Astrocyte (in vitro differentiated cells and primary cell): ENCODE data around the gene USP30. TPM values are rescaled to one million over a fixed set of nuclear protein-coding genes. Genes with fewer than 3 reads are reported as not detected.

Source experiments
- DNase-seq: peaks from one replicate; pipeline ENCODE4 v3.0.0-alpha.2; 2010; ENCODE audit warnings: low read depth
- FAIRE-seq: peaks from 2 replicates; lab custom pipeline; 2011; peaks lifted over from hg19 to GRCh38; lab: Jason Lieb, UNC
- H2AFZ ChIP-seq: 2 replicates; pipeline ENCODE4 v1.6.0; 2012; ENCODE audit warnings: low read depth, low read length, inconsistent platforms
- H3K27ac ChIP-seq: 2 replicates; pipeline ENCODE4 v1.5.1; 2011; ENCODE audit warnings: low read depth, low read length, inconsistent platforms
- H3K27me3 ChIP-seq: 2 replicates; pipeline ENCODE4 v1.6.0; 2011; ENCODE audit warnings: low read length, inconsistent platforms; ENCODE audit not compliant: insufficient read depth
- H3K36me3 ChIP-seq: 2 replicates; pipeline ENCODE4 v1.5.1; 2011; ENCODE audit warnings: low read length, inconsistent platforms; ENCODE audit not compliant: insufficient read depth
- H3K4me1 ChIP-seq: 2 replicates; pipeline ENCODE4 v1.5.1; 2011; ENCODE audit warnings: low read length, inconsistent platforms; ENCODE audit not compliant: insufficient read depth
- H3K4me2 ChIP-seq: 2 replicates; pipeline ENCODE4 v1.6.0; 2012; ENCODE audit warnings: low read length, inconsistent platforms
- H3K4me3 ChIP-seq: 2 replicates; pipeline ENCODE4 v1.5.1; 2011; ENCODE audit warnings: low read depth, mild to moderate bottlenecking, low read length, inconsistent platforms; ENCODE audit not compliant: insufficient read depth
- H3K79me2 ChIP-seq: 2 replicates; pipeline ENCODE4 v1.6.0; 2012; ENCODE audit warnings: mild to moderate bottlenecking, low read length, inconsistent platforms; ENCODE audit not compliant: insufficient read depth
- H3K9ac ChIP-seq: 2 replicates; pipeline ENCODE4 v1.6.0; 2012; ENCODE audit warnings: mild to moderate bottlenecking, low read length, inconsistent platforms
- H3K9me3 ChIP-seq: 2 replicates; pipeline ENCODE4 v1.5.1; 2012; ENCODE audit warnings: low read depth, mild to moderate bottlenecking, low read length, inconsistent platforms; ENCODE audit not compliant: insufficient read depth
- H4K20me1 ChIP-seq: 2 replicates; pipeline ENCODE4 v1.6.0; 2012; ENCODE audit warnings: low read length, inconsistent platforms; ENCODE audit not compliant: insufficient read depth
- H3K27ac Mint-ChIP-seq: one replicate; pipeline ENCODE4 v1.8.0; 2021; ENCODE audit warnings: mild to moderate bottlenecking, mixed read lengths; ENCODE audit not compliant: unreplicated experiment
- H3K27me3 Mint-ChIP-seq: one replicate; pipeline ENCODE4 v1.8.0; 2021; ENCODE audit warnings: low read depth, mixed read lengths; ENCODE audit not compliant: unreplicated experiment
- H3K36me3 Mint-ChIP-seq: one replicate; pipeline ENCODE4 v1.8.0; 2021; ENCODE audit warnings: low read depth, mixed read lengths; ENCODE audit not compliant: unreplicated experiment
- H3K4me1 Mint-ChIP-seq: one replicate; pipeline ENCODE4 v1.8.0; 2021; ENCODE audit warnings: low read depth, mixed read lengths; ENCODE audit not compliant: unreplicated experiment
- H3K4me3 Mint-ChIP-seq: one replicate; pipeline ENCODE4 v1.8.0; 2021; ENCODE audit warnings: mild to moderate bottlenecking, moderate library complexity, mixed read lengths; ENCODE audit not compliant: unreplicated experiment
- H3K9me3 Mint-ChIP-seq: one replicate; pipeline ENCODE4 v1.8.0; 2021; ENCODE audit warnings: mild to moderate bottlenecking, mixed read lengths; ENCODE audit not compliant: unreplicated experiment
- CTCF ChIP-seq: IDR thresholded peaks from 2 replicates; pipeline ENCODE4 v1.5.1; 2011; ENCODE audit warnings: low read depth, mild to moderate bottlenecking, inconsistent platforms, low read length, moderate library complexity; ENCODE audit not compliant: insufficient read depth
- EZH2 ChIP-seq: IDR thresholded peaks from 2 replicates; pipeline ENCODE4 v1.6.1; 2012; ENCODE audit warnings: mild to moderate bottlenecking, low read length, inconsistent platforms; ENCODE audit not compliant: insufficient read depth
- total RNA-seq: library from RNA; stranded (reverse); gene quantifications from 2 replicates; pipeline ENCODE4 v1.2.1, GENCODE V29; 2021

The USP30 gene
- total RNA-seq, 1 donor from 2014 or later: 12.1 TPM

GRCh38 chr12:109029411-109029810 lies 23.0 kb upstream of the USP30 start:
- no peak overlapping the region for H3K27ac Mint-ChIP-seq
- no peaks in the 10 kb centered on the region for H3K79me2 ChIP-seq
- H3K27me3 ChIP-seq: peaks cover 8% of the 10 kb centered on the region
- H3K9ac ChIP-seq: no peak overlapping the region
- H3K27ac ChIP-seq: no peak overlapping the region
- H3K4me2 ChIP-seq: no peak overlapping the region
- H3K36me3 Mint-ChIP-seq: no peaks in the 10 kb centered on the region
- H3K9me3 Mint-ChIP-seq: peaks cover 6% of the 10 kb centered on the region
- no peak for TF ChIP-seq EZH2
- no peak for TF ChIP-seq CTCF
- no peaks in the 10 kb centered on the region for H3K36me3 ChIP-seq
- no peak overlapping the region for H2AFZ ChIP-seq
- no peak overlapping the region for H3K4me3 Mint-ChIP-seq
- FAIRE-seq (no peak), DNase-seq (no peak)
- H3K4me3 ChIP-seq: no peak overlapping the region
- H3K9me3 ChIP-seq: no peaks in the 10 kb centered on the region
- no peaks in the 10 kb centered on the region for H4K20me1 ChIP-seq
- no peaks in the 10 kb centered on the region for H3K27me3 Mint-ChIP-seq
- no peaks in the 10 kb centered on the region for H3K4me1 ChIP-seq
- peaks cover 24% of the 10 kb centered on the region for H3K4me1 Mint-ChIP-seq

GRCh38 chr12:109033239-109034196 lies 18.9 kb upstream of the USP30 start:
- H3K9me3 Mint-ChIP-seq: peaks cover 6% of the 10 kb centered on the region
- TF ChIP-seq CTCF: no peak
- TF ChIP-seq EZH2: no peak
- Histone ChIP-seq H3K4me1 (no peaks in the 10 kb centered on the region), H3K36me3 (no peaks in the 10 kb centered on the region), H3K27ac (no peak overlapping the region), H3K9me3 (no peaks in the 10 kb centered on the region), H3K79me2 (no peaks in the 10 kb centered on the region), H3K4me3 (no peak overlapping the region), H2AFZ (no peak overlapping the region), H3K4me2 (no peak overlapping the region), H4K20me1 (no peaks in the 10 kb centered on the region), H3K9ac (no peak overlapping the region), H3K27me3 (peaks cover 8% of the 10 kb centered on the region)
- FAIRE-seq (no peak), DNase-seq (no peak)
- H3K4me3 Mint-ChIP-seq: no peak overlapping the region
- H3K4me1 Mint-ChIP-seq: peaks cover 16% of the 10 kb centered on the region
- H3K27ac Mint-ChIP-seq: no peak overlapping the region
- H3K27me3 Mint-ChIP-seq: no peaks in the 10 kb centered on the region
- H3K36me3 Mint-ChIP-seq: no peaks in the 10 kb centered on the region

GRCh38 chr12:109036975-109037374 lies 15.4 kb upstream of the USP30 start:
- H3K27me3 ChIP-seq: no peaks in the 10 kb centered on the region
- no peak overlapping the region for H3K9ac ChIP-seq
- no peak overlapping the region for H3K27ac ChIP-seq
- no peaks in the 10 kb centered on the region for H3K4me1 Mint-ChIP-seq
- FAIRE-seq (no peak), DNase-seq (no peak)
- no peak for TF ChIP-seq EZH2
- no peak for TF ChIP-seq CTCF
- H3K9me3 Mint-ChIP-seq: peaks cover 5% of the 10 kb centered on the region
- H3K36me3 Mint-ChIP-seq: no peaks in the 10 kb centered on the region
- H3K4me3 ChIP-seq: no peak overlapping the region
- no peak overlapping the region for H3K4me2 ChIP-seq
- H3K79me2 ChIP-seq: no peaks in the 10 kb centered on the region
- peaks cover 7% of the 10 kb centered on the region for H3K27me3 Mint-ChIP-seq
- no peaks in the 10 kb centered on the region for H3K4me1 ChIP-seq
- H4K20me1 ChIP-seq: no peaks in the 10 kb centered on the region
- no peaks in the 10 kb centered on the region for H3K9me3 ChIP-seq
- H3K27ac Mint-ChIP-seq: no peak overlapping the region
- no peak overlapping the region for H3K4me3 Mint-ChIP-seq
- H2AFZ ChIP-seq: no peak overlapping the region
- no peaks in the 10 kb centered on the region for H3K36me3 ChIP-seq
